B cell (primary cell): Measurements from ENCODE around the gene GPN1. TPM values are rescaled to one million over a fixed set of nuclear protein-coding genes. Genes with fewer than 3 reads are reported as not detected.

Source experiments
- ATAC-seq: fragments of 200-7000 bp; cut with Tn5 transposase; one replicate; pipeline ENCODE4 v1.10.0; 2021; ENCODE audit warnings: low read depth, mild to moderate bottlenecking, moderate number of reproducible peaks, moderate library complexity
- CTCF ChIA-PET: fragments of 350-600 bp; sonication (Branson Sonifier 250); formaldehyde crosslinking; loops from one replicate; lab custom pipeline; 2021; ENCODE audit warnings: antibody characterized with exemption, inconsistent platforms; lab: Charles Lee
- POLR2A ChIA-PET: fragments of 350-600 bp; sonication (Branson Sonifier 250); formaldehyde crosslinking; loops from one replicate; lab custom pipeline; 2021; ENCODE audit warnings: antibody characterized with exemption; lab: Charles Lee
- DNase-seq: peaks from one replicate; pipeline ENCODE4 v3.0.0; 2013
- H2AFZ ChIP-seq: 2 replicates; pipeline ENCODE4 v1.6.1; 2012; ENCODE audit warnings: mild to moderate bottlenecking, low read depth, low read length; ENCODE audit not compliant: insufficient read depth, poor library complexity, severe bottlenecking
- H3K27ac ChIP-seq, 2 donors: 1 replicate in 1 of 2; 2 replicates in 1 of 2; pipeline ENCODE4 v1.5.1; 2012 to 2013; ENCODE audit warnings: low read length in 2 of 2, mild to moderate bottlenecking in 2 of 2, moderate library complexity in 1 of 2
- H3K27me3 ChIP-seq, 4 experiments: fragments of 200-600 bp in 1 of 4; sonication (generic) in 1 of 4; replicated peaks in 1 of 4; 1 replicate in 2 of 4; 2 replicates in 2 of 4; pipeline versions ENCODE4 v1.6.1 to v1.7.0; 2013 to 2016; ENCODE audit warnings: low read length in 3 of 4, mild to moderate bottlenecking in 2 of 4, mixed read lengths in 1 of 4, moderate library complexity in 1 of 4; ENCODE audit not compliant: insufficient read depth in 4 of 4, control insufficient read depth in 3 of 4; ENCODE audit errors: control extremely low read depth in 1 of 4
- H3K36me3 ChIP-seq, 2 experiments: replicated peaks in 1 of 2; 1 replicate in 1 of 2; 2 replicates in 1 of 2; pipeline versions ENCODE4 v1.6.1 to v1.7.1; 2013; ENCODE audit warnings: low read length in 1 of 2; ENCODE audit not compliant: insufficient read depth in 2 of 2, control insufficient read depth in 1 of 2; ENCODE audit errors: control extremely low read depth in 1 of 2, extremely low read depth in 1 of 2
- H3K4me1 ChIP-seq, 2 donors: fragments of 200-600 bp in 1 of 2; sonication (generic) in 1 of 2; 1 replicate in 1 of 2; 2 replicates in 1 of 2; pipeline versions ENCODE4 v1.5.1 to v1.6.1; 2013 to 2017; ENCODE audit warnings: low read length in 2 of 2; ENCODE audit not compliant: control insufficient read depth in 2 of 2, insufficient read depth in 2 of 2
- H3K4me2 ChIP-seq: replicated peaks from 2 replicates; pipeline ENCODE3; 2012; ENCODE audit warnings: mild to moderate bottlenecking, low read depth, low read length; ENCODE audit not compliant: poor library complexity, severe bottlenecking
- H3K4me3 ChIP-seq, 5 experiments: fragments of 200-600 bp in 1 of 5; sonication (generic) in 1 of 5; 1 replicate in 3 of 5; 2 replicates in 2 of 5; pipeline versions ENCODE4 v1.5.1 to v1.7.0; 2011 to 2016; ENCODE audit warnings: low read length in 4 of 5, mild to moderate bottlenecking in 4 of 5, low read depth in 2 of 5, control low read depth in 1 of 5, moderate library complexity in 1 of 5; ENCODE audit not compliant: insufficient read depth in 1 of 5; ENCODE audit errors: control extremely low read depth in 1 of 5, extremely low read depth in 1 of 5
- H3K79me2 ChIP-seq: fragments of 200-600 bp; sonication (generic); one replicate; pipeline ENCODE4 v1.6.0; 2016; ENCODE audit warnings: low read length; ENCODE audit not compliant: control insufficient read depth, insufficient read depth
- H3K9ac ChIP-seq: fragments of 200-600 bp; sonication (generic); 2 replicates; pipeline ENCODE4 v1.6.1; 2017; ENCODE audit warnings: mild to moderate bottlenecking, low read length, moderate library complexity
- H3K9me3 ChIP-seq, 3 donors: one replicate each; pipeline versions ENCODE4 v1.6.1 to v1.7.1; 2013; ENCODE audit warnings: low read length in 2 of 3; ENCODE audit not compliant: control insufficient read depth in 2 of 3, insufficient read depth in 1 of 3; ENCODE audit errors: control extremely low read depth in 1 of 3
- H4K20me1 ChIP-seq: 2 replicates; pipeline ENCODE4 v1.6.0; 2012; ENCODE audit warnings: mild to moderate bottlenecking, low read length; ENCODE audit not compliant: insufficient read depth, control insufficient read depth, poor library complexity, severe bottlenecking
- H3K27ac Mint-ChIP-seq: one replicate; pipeline ENCODE4 v1.8.0; 2021; ENCODE audit warnings: mixed read lengths
- H3K27me3 Mint-ChIP-seq: one replicate; pipeline ENCODE4 v1.8.0; 2021; ENCODE audit warnings: mixed read lengths
- H3K4me1 Mint-ChIP-seq: one replicate; pipeline ENCODE4 v1.8.0; 2021; ENCODE audit warnings: mixed read lengths
- H3K4me3 Mint-ChIP-seq: one replicate; pipeline ENCODE4 v1.8.0; 2021; ENCODE audit warnings: mixed read lengths
- H3K9me3 Mint-ChIP-seq: one replicate; pipeline ENCODE4 v1.8.0; 2022; ENCODE audit warnings: mixed read lengths; ENCODE audit not compliant: insufficient read depth
- CTCF ChIP-seq: fragments of 200-600 bp; IDR thresholded peaks from one replicate; pipeline ENCODE4 v1.8.0; 2022; ENCODE audit warnings: antibody characterized with exemption, mild to moderate bottlenecking
- EZH2 ChIP-seq: IDR thresholded peaks from 2 replicates; pipeline ENCODE4 v1.6.1; 2012; ENCODE audit warnings: borderline replicate concordance, low read depth, mild to moderate bottlenecking, moderate library complexity, low read length; ENCODE audit not compliant: insufficient read depth, poor library complexity, severe bottlenecking
- WGBS: methylation state at CpG from one replicate; pipeline ENCODE4 v1.1.5; 2013; ENCODE audit warnings: missing lambda C conversion rate; ENCODE audit not compliant: insufficient coverage; 5-methylcytosine and 5-hydroxymethylcytosine counted together
- intact Hi-C: fragments of 100-400 bp; cut with micrococcal nuclease; formaldehyde crosslinking; loops from one replicate; pipeline ENCODE4 v1.10.0; 2022
- polyA plus RNA-seq: library from polyadenylated mRNA; depleted of rRNA; stranded (reverse); fragments of >200 nt; gene quantifications from 2 replicates; pipeline ENCODE4 v1.2.3, GENCODE V29; 2012
- total RNA-seq, 2 donors: library from RNA; stranded (reverse); fragments of 120-200 nt in 1 of 2; gene quantifications; 1 replicate in 1 of 2; 2 replicates in 1 of 2; pipeline versions ENCODE4 v1.2.3 to v1.2.4, GENCODE V29; 2013 to 2022

Gene GPN1
- total and polyA plus RNA-seq, 2 donors (not counting 1 experiment from before 2014, with no cell fraction given) = 17.5 to 26.0 TPM

GRCh38 chr2:27655155-27655951, 26.5 kb downstream of the GPN1 start:
- Histone ChIP-seq H2AFZ (no peak overlapping the region), H3K9ac (no peak overlapping the region), H3K9me3 (no peaks in the 10 kb centered on the region), H3K27ac (no peak overlapping the region), H4K20me1 (no peaks in the 10 kb centered on the region), H3K4me2 (no peak overlapping the region), H3K4me1 (peaks cover 0 to 5% of the 10 kb centered on the region in 2 donors), H3K27me3 (no peaks in the 10 kb centered on the region), H3K36me3 (peaks cover 3 to 75% of the 10 kb centered on the region in 2 experiments), H3K4me3 (no peak overlapping the region), H3K79me2 (peaks cover 2% of the 10 kb centered on the region)
- DNase-seq (no peak), ATAC-seq (no peak)
- no peaks in the 10 kb centered on the region for H3K9me3 Mint-ChIP-seq
- TF ChIP-seq CTCF (no peak), EZH2 (no peak)
- no peak overlapping the region for H3K27ac Mint-ChIP-seq
- intact Hi-C loops = no loop called here
- 100% methylated on average over 5 of the region's 7 CpGs for WGBS
- ChIA-PET CTCF (interaction anchor here (1.0 to 1.6 kb wide), 4 partner anchors 8 to 28 kb away, joined by 3 to 9 read pairs (median 3); partner anchors contain the start of genes SLC4A1AP and SUPT7L), POLR2A (no interaction called here)
- H3K27me3 Mint-ChIP-seq = no peaks in the 10 kb centered on the region
- peaks cover 11% of the 10 kb centered on the region for H3K4me1 Mint-ChIP-seq
- H3K4me3 Mint-ChIP-seq = no peak overlapping the region

DNA sequence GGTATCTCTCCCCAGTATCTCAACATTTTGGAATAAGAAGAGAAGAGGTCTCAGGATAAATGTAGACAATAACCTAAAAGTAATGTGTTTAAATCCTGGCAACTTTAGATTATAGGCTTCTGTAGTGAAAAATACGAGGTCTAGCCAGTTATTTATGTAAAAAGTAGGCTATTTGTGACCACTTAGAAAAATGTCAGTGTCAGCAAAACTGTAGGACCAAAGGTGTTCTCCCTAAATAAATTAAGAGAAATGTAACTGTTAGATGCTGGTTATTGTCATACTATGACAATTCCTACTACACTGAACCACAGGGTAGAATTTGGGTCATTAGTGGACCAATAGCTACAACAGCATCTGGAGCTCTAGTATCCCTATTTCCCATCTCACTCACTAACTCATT, 32.5 kb downstream of the GPN1 start:
- ATAC-seq = no peak

More for the DNA sequence above, 32.5 kb downstream of the GPN1 start:
- Histone ChIP-seq H3K27me3 (no peaks in the 10 kb centered on the region), H3K9ac (no peak overlapping the region), H3K4me3 (no peak overlapping the region), H3K9me3 (peaks cover 0 to 3% (median 0%) of the 10 kb centered on the region in 3 donors), H3K36me3 (peaks cover 4 to 43% of the 10 kb centered on the region in 2 experiments), H4K20me1 (no peaks in the 10 kb centered on the region), H3K4me2 (no peak overlapping the region), H2AFZ (no peak overlapping the region), H3K4me1 (peaks cover 19 to 23% of the 10 kb centered on the region in 2 donors), H3K79me2 (peaks cover 42% of the 10 kb centered on the region), H3K27ac (no peak overlapping the region)
- peaks cover 39% of the 10 kb centered on the region for H3K4me1 Mint-ChIP-seq
- peak overlapping the region; percentile 75 for H3K4me3 Mint-ChIP-seq
- H3K9me3 Mint-ChIP-seq = no peaks in the 10 kb centered on the region
- WGBS = 100% methylated on average over 1 of the region's 1 CpG
- no peak for TF ChIP-seq EZH2
- TF ChIP-seq CTCF = no peak
- intact Hi-C loops = loop anchor here (10.0 kb wide), 1 partner anchor 77 kb away; the partner anchor contains the start of gene ZNF512
- no peak for DNase-seq
- ChIA-PET POLR2A (no interaction called here), CTCF (no interaction called here)
- H3K27me3 Mint-ChIP-seq = no peaks in the 10 kb centered on the region
- no peak overlapping the region for H3K27ac Mint-ChIP-seq
